HG03025 (cell line): Measurements from ENCODE around the gene PPP1R13B.
"Not testable (repeated sequence)": the region's sequence is repeated elsewhere in the genome, so short reads cannot be mapped to it uniquely, and the experiment has no call there.

Experiments used
- ATAC-seq: cut with Tn5 transposase; IDR thresholded peaks from one replicate; pipeline ENCODE4 v1.9.1; 2021; ENCODE audit warnings: mild to moderate bottlenecking, moderate library complexity; ENCODE audit not compliant: unreplicated experiment, low FRiP score

The PPP1R13B gene

GRCh38 chr14:103802356-103802755 lies 45.0 kb downstream of the PPP1R13B start:
- no peak for ATAC-seq

GRCh38 chr14:103801459-103801858 lies 45.9 kb downstream of the PPP1R13B start:
- no peak for ATAC-seq

GRCh38 chr14:103793192-103793591 lies 54.2 kb downstream of the PPP1R13B start:
- ATAC-seq, result not testable (repeated sequence)

DNA sequence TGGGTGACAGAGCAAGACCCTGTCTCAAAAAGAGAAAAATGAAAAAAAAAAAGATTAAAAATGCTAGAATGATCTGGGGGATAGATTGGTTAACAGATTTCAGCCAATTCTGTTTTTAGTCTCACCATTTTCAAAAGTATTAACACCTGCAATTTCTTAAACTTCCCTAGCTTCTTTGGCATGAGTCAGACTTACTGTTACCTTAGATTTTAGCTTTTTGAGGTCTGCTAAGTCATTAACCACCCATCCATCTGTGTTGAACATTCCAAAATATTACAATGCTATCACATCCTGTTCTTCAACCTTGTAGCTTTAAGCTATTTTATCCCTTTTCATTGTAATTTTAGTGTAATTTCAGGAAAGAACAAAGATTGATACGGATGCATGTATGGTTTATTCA lies 59.3 kb downstream of the PPP1R13B start:
- no peak for ATAC-seq

DNA sequence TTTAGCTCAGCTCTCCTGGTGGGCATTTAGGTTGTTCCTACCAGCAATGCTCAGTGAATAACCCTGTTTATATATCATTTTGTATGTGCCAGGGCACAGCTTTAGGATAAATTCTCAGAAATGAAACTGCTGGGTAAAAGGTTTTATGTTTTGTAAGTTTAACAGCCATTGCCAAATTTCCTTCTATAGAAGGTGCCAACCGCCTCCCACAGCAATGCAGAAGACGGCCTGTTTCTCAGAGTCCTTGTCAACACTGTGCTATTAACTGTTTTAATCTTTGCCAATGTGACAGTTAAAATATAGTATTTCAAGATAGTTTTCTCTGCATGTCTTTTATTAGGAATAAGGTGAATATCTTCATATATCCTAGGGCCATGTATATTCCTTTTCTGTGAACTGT lies 65.0 kb downstream of the PPP1R13B start:
- ATAC-seq, result no peak

- ATAC-seq, result not testable (repeated sequence)
These were observed 71.1 kb downstream of the PPP1R13B start for GRCh38 chr14:103776319-103776718.

DNA sequence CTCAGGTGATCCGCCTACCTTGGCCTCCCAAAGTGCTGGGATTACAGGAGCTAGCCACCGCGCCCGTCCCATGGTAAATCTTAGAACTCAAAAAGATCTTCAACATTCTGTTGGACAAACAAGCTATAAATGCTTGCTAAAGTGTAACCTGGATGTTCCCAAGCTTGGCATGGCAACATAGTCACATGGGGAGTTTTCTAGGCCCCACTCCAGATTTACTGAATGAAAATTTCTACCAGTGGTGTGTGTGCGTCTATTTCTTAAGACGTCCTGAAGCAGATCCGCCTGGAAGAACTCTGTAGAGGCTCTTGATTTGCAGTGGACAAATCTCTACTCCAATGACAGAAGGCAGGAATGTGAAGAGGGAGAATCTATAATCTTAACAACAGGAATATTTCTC lies 71.9 kb downstream of the PPP1R13B start:
- ATAC-seq, result no peak

DNA sequence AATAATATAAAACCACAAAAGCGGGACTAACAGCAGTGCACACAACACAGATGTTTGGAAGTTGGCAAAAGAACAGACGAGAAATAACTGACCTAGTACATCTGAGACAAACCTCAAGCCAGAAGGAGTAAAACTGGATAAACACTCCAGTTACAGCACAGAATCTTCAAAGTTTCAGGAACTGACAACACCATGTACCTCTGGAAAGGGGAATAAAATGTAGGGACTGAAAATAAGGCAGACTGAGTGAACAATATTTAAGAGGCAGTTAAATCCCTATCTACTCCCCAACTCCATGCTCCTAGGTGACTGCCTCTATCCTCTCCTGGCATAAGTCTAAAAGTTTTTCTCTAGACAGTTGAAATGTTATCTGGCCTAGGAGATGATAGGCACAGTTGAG lies 73.9 kb downstream of the PPP1R13B start:
- ATAC-seq, result no peak

DNA sequence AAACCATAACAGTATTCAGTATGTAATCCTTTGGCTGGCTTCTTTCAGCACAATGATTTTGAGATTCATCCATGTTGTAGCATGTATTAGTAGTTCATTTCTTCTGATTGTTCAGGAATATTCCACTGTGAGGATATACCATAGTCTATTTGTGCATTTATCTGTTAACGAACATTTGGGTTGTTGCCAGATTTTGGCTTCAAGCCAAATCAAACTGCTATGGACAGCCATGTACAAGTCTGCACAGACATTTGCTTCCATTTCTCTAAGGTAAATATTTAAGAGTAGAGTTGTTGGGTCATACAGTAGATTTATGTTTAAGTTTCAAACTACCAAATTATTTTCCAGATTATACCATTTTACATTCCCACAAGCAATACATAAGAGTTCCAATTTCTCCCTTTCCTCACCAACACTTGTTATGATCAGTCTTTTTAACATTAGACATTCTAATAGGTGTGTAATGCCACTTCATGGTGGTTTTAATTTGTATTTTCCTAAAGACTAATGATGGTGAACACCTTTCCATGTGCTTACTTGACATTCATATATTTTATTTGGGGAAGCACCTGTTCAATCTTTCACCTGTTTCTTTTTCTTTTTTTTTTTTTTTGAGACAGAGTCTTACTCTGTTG lies 75.2 kb downstream of the PPP1R13B start:
- ATAC-seq, result no peak

- no peak for ATAC-seq
These were observed 76.5 kb downstream of the PPP1R13B start for GRCh38 chr14:103770902-103771301.

DNA sequence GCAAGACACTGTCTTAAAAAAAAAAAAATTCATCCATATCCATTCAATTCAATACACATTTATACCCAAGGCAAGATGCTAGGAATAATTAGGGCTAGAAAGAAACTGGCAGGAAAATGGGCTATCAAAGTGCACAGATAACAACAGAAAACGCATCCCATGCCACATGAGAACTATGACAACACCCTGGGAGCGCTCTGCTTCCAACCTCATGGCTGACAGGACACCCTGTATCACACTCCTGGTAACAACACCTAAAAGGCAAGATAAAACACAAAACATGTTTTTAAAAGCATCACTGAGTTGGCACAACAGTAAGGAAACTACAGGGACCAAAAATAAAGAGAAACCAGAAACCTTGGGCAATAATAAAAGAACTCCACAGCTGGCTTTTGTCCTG lies 76.9 kb downstream of the PPP1R13B start:
- no peak for ATAC-seq

- ATAC-seq, result no peak
These were observed 80.0 kb downstream of the PPP1R13B start for GRCh38 chr14:103767336-103767894.

DNA sequence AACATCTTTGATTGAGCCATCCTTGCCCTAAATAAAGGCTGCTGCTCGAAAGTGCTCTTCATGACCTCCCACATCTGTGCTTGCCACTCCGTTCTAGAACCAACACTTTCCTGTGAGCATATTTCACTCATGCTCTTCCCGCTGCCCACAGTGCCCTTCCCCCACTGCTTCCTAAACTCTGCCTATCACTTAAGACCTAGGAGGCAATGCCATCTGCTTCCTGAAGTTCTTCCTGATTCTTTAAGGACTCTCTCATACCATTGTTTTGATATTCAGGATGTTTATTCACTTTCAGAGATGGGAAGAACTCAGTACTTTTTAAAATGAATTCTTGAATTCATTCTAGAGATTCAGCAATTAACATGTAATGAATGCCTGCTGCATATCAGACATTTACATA lies 81.8 kb downstream of the PPP1R13B start:
- no peak for ATAC-seq

GRCh38 chr14:103763730-103764488 lies 83.5 kb downstream of the PPP1R13B start:
- ATAC-seq, result no peak

DNA sequence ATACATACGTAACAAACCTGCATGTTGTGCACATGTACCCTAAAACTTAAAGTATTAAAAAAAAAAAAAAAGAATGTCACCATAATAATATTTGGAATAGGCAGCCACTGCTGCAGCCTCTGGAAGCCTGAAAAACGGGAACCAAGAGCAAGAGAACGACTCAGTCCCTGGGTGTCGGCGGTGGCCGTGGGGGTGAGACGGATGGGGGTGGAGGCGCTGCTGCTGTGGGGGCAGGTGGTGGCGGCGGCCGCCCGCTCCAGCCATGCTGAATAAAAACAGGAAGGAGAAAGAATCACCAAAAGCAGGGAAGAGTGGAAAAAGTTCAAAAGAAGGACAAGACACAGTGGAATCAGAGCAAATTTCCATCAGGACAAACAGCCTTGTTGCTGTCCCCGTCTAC lies 84.8 kb downstream of the PPP1R13B start:
- ATAC-seq, result no peak

- ATAC-seq, result no peak
These were observed 85.3 kb downstream of the PPP1R13B start for GRCh38 chr14:103762036-103762435.

DNA sequence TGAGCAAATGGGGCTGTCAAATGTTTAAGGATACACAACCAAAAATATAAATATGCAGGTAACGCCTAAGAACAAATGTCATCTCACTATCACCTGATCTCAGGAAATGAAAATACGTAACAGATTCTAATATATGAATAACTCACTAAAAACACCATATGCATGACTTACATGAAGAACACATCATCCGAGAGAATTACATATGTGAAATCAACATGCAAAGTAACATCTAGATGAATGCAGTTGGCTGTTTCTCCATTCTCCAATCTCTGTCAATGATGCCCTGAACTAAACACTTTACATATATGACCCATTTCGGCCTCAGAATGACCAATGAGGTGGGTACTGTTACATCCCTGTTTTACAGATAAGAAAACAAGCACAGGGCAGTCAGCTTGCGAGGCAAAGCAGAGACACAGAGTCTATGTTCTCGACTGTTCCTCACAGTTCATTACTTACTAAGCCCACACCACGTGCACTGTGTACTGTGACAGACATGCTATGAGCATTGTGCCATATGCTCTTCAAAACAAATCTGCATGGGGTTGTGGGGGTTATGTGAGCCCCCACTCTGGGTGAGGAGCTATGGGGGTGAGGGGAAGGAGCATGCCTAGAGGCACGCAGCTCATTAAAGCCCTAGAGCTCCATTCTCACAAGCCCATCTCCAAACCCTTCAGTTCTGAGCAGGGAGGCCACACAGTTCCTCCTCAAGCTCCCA lies 89.2 kb downstream of the PPP1R13B start:
- no peak for ATAC-seq

- ATAC-seq, result no peak
These were observed 92.3 kb downstream of the PPP1R13B start for GRCh38 chr14:103755060-103755459.

DNA sequence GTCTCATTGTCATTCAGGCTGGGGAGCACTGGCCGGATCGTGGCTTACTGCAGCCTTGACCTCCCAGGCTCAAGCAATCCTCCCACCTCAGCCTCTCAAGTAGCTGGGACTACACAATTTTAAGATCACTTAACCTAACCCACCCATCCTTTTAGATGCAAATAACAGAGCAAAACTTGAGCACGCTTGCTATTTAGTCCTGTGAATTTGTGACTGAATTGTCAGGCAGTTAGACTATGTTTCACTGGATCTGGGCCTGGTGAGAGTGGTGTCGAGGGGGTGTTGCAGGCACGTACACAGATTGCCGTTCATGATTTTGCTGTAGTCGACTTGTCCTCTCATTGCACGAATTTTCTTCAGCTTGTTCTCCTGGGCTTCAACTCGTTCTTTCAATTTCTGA lies 93.6 kb downstream of the PPP1R13B start:
- ATAC-seq, result no peak

DNA sequence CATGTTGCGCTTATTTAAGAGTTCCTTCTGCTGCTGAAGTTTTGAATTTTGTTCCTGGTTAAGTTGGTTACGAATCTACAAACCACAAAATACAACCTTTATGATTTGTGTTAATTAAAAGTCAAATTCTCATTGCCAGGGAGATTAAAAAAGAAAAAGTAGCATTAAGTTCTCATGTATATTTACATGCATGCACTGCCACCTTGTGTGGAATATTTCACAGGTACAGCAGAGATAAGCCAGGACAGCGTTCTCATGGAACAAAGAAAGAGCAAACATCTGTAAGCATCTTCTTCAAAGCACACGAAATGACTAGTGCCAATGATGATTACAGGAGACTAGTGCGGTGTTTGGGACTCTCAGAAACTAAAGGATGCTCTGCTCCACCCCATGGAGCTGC lies 97.5 kb downstream of the PPP1R13B start:
- ATAC-seq, result no peak

- no peak for ATAC-seq
These were observed 97.9 kb downstream of the PPP1R13B start for GRCh38 chr14:103749452-103749851.
